ENCODE measurements around the gene EME2.

EME2 gene

DNA sequence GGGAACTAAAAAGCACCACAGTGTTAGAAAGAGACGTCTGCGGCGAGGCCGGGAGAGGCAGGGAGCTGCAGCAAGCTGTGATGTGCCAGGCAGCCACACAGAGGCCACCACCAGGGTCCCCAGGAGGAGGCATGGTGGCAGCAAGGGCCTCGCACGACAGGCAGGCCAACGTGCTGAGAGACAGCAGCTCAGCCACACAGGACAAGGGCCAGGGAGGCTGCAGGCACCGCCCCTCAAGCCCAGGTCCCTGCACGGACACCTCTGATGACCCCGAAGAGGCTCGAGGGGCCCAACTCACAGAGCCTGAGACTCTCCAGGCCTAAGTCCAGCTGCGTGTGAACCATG, 48.3 kb downstream of the EME2 start:
- DNase-seq = no peak

DNA sequence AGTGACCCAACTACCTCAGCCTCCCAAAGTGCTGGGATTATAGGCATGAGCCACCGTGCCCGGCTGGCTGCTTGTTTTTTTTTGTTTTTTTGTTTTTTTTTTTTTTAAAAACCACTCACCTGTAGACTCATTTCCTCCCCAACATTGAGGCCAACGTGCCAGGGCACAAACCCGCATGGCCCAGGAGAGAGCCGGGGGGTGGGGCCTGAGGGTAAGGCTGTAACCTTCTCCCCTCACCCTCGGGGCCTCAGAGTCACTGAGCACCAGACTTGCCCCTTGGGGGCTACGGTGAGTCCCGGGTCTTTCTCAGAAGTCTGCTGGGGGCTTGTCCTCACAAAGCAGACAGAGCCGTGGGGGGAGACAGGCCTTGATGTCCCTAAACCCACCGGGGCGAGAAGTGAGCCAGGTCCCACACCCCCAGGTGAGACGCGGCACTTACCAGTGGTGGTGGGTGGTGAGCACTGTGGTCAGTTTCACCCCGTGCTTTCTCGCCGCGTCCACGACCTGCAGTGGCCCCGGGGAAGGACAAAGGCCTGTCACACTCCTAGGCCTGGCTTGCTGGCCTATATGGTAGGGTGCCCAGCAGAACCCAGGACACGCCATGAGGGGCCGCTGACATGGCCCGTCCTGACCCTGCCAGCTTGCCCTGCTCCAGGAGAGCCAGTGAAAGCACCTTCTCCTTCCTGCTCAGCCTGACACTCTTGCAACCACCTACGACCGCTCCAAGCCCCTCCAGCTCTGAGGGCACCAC, 49.4 kb downstream of the EME2 start:
- no peak for DNase-seq

DNA sequence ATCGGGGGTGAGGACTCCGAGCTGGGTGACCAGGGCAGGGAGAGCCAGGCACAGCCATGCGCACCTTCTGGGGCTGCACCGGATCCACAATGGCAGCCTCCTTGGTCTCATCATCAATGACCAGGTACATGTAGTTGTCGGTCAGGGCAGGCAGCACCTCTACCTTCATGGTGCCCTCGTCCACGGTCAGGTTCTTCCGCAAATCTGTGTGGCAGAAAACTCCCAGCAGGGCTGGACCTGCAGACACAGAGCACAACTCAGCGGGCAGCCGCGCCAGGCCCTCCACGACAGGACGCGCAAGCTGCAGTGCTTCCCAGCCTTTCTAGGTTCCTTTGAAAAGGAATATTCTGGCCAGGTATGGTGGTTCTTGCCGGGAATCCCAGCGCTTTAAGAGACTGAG, 50.2 kb downstream of the EME2 start:
- DNase-seq = no peak

DNA sequence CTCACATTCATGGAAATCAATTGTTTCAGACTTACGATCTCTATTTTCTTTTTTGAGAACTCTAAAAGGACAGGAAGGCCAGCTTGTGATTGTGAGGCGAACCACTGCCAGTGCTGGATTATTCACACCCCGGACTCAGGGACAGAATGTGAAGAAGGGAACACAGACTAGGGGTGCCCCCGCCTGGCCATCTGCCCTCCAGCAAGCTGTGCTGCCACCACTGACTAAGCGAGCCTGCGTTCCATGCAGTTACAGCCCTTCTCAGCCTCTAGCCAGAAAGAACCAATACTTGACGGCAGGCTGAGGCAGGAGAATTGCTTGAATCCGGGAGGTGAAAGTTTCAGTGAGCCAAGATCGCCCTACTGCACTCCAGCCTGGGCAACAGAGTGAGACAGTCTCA, 51.2 kb downstream of the EME2 start:
- no peak for DNase-seq

DNA sequence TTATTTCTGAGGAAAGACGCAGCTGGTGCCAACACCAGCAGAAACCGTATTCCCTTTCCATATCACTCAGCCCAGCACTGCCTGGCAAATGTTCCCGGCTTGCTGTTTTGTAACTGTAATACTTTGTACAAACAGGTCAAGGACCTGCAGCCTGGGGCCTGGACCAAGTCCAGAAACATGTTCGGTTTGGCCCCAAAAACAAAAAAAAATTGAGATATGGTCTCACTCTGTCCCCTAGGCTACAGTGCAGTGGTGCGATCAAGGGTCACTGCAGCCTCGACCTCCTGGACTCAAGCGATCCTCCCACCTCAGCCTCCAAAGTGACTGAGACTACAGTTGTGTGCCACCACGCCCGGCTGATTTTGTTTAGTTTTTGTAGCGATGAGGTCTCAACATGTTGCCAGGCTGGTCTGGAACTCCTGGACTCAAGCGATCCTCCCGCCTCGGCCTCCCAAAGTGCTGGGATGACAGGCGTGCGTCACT, 52.8 kb downstream of the EME2 start:
- no peak for DNase-seq

Data from NCI-H2081 treated with DMSO at 0.1 percent for 48 hours (cell line).